Measurements from ENCODE around the gene GNAO1. TPM values are rescaled to one million over a fixed set of nuclear protein-coding genes. Genes with fewer than 3 reads are reported as not detected.

The GNAO1 gene
- total and polyA plus RNA-seq, 2 donors (not counting 1 experiment from before 2014, with no cell fraction given): 0.13 to 5.1 TPM

DNA sequence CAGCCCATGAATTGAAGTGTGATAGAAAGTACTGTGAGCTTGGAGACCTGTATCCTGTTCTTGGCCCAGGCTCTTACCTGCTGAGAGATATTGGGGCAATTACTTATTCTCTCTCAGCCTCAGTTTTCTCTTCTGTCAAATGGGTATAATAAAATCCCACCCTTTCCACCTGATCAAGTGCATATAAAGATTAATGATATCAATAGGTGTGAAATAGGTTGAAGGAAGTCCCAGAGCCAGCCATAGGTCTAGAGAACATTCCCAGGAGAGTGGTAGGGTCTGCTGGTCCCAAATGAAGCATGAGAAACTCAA, 81.2 kb downstream of the GNAO1 start:
- ChIA-PET POLR2A (no interaction called here), CTCF (no interaction called here)
- no peak overlapping the region for H3K9ac ChIP-seq (ENCODE audit: low read length)
- Mint-ChIP-seq H3K4me1 (no peaks in the 10 kb centered on the region), H3K27me3 (peaks cover 35% of the 10 kb centered on the region), H3K27ac (no peak overlapping the region), H3K9me3 (ENCODE audit: insufficient read depth) (no peaks in the 10 kb centered on the region), H3K4me3 (no peak overlapping the region)
- no peaks in the 10 kb centered on the region for H3K79me2 ChIP-seq (ENCODE audit: control insufficient read depth, insufficient read depth, low read length)
- TF ChIP-seq, protein P1, sequence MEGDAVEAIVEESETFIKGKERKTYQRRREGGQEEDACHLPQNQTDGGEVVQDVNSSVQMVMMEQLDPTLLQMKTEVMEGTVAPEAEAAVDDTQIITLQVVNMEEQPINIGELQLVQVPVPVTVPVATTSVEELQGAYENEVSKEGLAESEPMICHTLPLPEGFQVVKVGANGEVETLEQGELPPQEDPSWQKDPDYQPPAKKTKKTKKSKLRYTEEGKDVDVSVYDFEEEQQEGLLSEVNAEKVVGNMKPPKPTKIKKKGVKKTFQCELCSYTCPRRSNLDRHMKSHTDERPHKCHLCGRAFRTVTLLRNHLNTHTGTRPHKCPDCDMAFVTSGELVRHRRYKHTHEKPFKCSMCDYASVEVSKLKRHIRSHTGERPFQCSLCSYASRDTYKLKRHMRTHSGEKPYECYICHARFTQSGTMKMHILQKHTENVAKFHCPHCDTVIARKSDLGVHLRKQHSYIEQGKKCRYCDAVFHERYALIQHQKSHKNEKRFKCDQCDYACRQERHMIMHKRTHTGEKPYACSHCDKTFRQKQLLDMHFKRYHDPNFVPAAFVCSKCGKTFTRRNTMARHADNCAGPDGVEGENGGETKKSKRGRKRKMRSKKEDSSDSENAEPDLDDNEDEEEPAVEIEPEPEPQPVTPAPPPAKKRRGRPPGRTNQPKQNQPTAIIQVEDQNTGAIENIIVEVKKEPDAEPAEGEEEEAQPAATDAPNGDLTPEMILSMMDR (IDR thresholded peaks at IDR 0.05): no peak
- no peak for TF ChIP-seq EZH2 (IDR thresholded peaks at IDR 0.05; ENCODE audit: borderline replicate concordance, insufficient read depth, low read depth, low read length, poor library complexity, severe bottlenecking)
- no peak overlapping the region for H3K4me2 ChIP-seq (replicated peaks; ENCODE audit: low read depth, low read length, poor library complexity, severe bottlenecking)
- no peak overlapping the region for H3K27ac ChIP-seq (ENCODE audit: low read length in 2 of 2)
- no peak overlapping the region for H2AFZ ChIP-seq (ENCODE audit: insufficient read depth, low read depth, low read length, poor library complexity, severe bottlenecking)
- H3K36me3 ChIP-seq (replicated peaks in 1 of 2; ENCODE audit: control extremely low read depth in 1 of 2, control insufficient read depth in 1 of 2, extremely low read depth in 1 of 2, insufficient read depth in 2 of 2, low read length in 1 of 2): no peaks in the 10 kb centered on the region
- H4K20me1 ChIP-seq (ENCODE audit: control insufficient read depth, insufficient read depth, low read length, poor library complexity, severe bottlenecking): no peaks in the 10 kb centered on the region
- DNase-seq: no peak
- intact Hi-C loops (cut with micrococcal nuclease): no loop called here
- no peak overlapping the region for H3K4me3 ChIP-seq (ENCODE audit: control extremely low read depth in 1 of 5, extremely low read depth in 1 of 5, insufficient read depth in 1 of 5, low read depth in 2 of 5, low read length in 4 of 5)
- ATAC-seq (ENCODE audit: low read depth): no peak
- no peaks in the 10 kb centered on the region for H3K4me1 ChIP-seq (ENCODE audit: control insufficient read depth in 2 of 2, insufficient read depth in 2 of 2, low read length in 2 of 2)
- H3K27me3 ChIP-seq (replicated peaks in 1 of 4; ENCODE audit: control extremely low read depth in 1 of 4, control insufficient read depth in 3 of 4, insufficient read depth in 4 of 4, low read length in 3 of 4): peaks cover 0 to 5% (median 2%) of the 10 kb centered on the region in 4 experiments
- H3K9me3 ChIP-seq (ENCODE audit: control extremely low read depth in 1 of 3, control insufficient read depth in 2 of 3, insufficient read depth in 1 of 3, low read length in 2 of 3): peaks cover 0 to 6% (median 0%) of the 10 kb centered on the region in 3 donors

GRCh38 chr16:56273615-56274014, 82.3 kb downstream of the GNAO1 start:
- Mint-ChIP-seq H3K27ac (no peak overlapping the region), H3K4me3 (no peak overlapping the region), H3K27me3 (peaks cover 28% of the 10 kb centered on the region), H3K9me3 (ENCODE audit: insufficient read depth) (no peaks in the 10 kb centered on the region), H3K4me1 (no peaks in the 10 kb centered on the region)
- ChIA-PET POLR2A (no interaction called here), CTCF (no interaction called here)
- Histone ChIP-seq H3K27me3 (replicated peaks in 1 of 4; ENCODE audit: control extremely low read depth in 1 of 4, control insufficient read depth in 3 of 4, insufficient read depth in 4 of 4, low read length in 3 of 4) (peaks cover 0 to 6% (median 2%) of the 10 kb centered on the region in 4 experiments), H3K27ac (ENCODE audit: low read length in 2 of 2) (no peak overlapping the region), H3K79me2 (ENCODE audit: control insufficient read depth, insufficient read depth, low read length) (no peaks in the 10 kb centered on the region), H4K20me1 (ENCODE audit: control insufficient read depth, insufficient read depth, low read length, poor library complexity, severe bottlenecking) (no peaks in the 10 kb centered on the region), H3K9me3 (ENCODE audit: control extremely low read depth in 1 of 3, control insufficient read depth in 2 of 3, insufficient read depth in 1 of 3, low read length in 2 of 3) (peaks cover 0 to 6% (median 0%) of the 10 kb centered on the region in 3 donors), H3K9ac (ENCODE audit: low read length) (no peak overlapping the region), H3K4me1 (ENCODE audit: control insufficient read depth in 2 of 2, insufficient read depth in 2 of 2, low read length in 2 of 2) (no peaks in the 10 kb centered on the region), H2AFZ (ENCODE audit: insufficient read depth, low read depth, low read length, poor library complexity, severe bottlenecking) (no peak overlapping the region), H3K4me2 (replicated peaks; ENCODE audit: low read depth, low read length, poor library complexity, severe bottlenecking) (no peak overlapping the region), H3K36me3 (replicated peaks in 1 of 2; ENCODE audit: control extremely low read depth in 1 of 2, control insufficient read depth in 1 of 2, extremely low read depth in 1 of 2, insufficient read depth in 2 of 2, low read length in 1 of 2) (no peaks in the 10 kb centered on the region), H3K4me3 (ENCODE audit: control extremely low read depth in 1 of 5, extremely low read depth in 1 of 5, insufficient read depth in 1 of 5, low read depth in 2 of 5, low read length in 4 of 5) (no peak overlapping the region)
- intact Hi-C loops (cut with micrococcal nuclease): no loop called here
- ATAC-seq (ENCODE audit: low read depth): no peak
- WGBS (ENCODE audit: insufficient coverage): 96% methylated on average over 4 of the region's 4 CpGs
- DNase-seq: no peak
- TF ChIP-seq EZH2 (IDR thresholded peaks at IDR 0.05; ENCODE audit: borderline replicate concordance, insufficient read depth, low read depth, low read length, poor library complexity, severe bottlenecking): no peak
- TF ChIP-seq, protein P1 (IDR thresholded peaks at IDR 0.05): no peak

Measured in B cell (primary cell).